RWPE2 (cell line): Measurements from ENCODE around the gene GLYATL1.

Source experiments
- ATAC-seq: fragments of 200-7000 bp; cut with Tn5 transposase; 3 replicates; pipeline ENCODE4 v1.9.1; 2021; ENCODE audit warnings: low read depth
- DNase-seq: peaks from one replicate; pipeline ENCODE4 v3.0.0-alpha.2; 2020; ENCODE audit warnings: low spot score
- H3K27ac ChIP-seq: fragments of 450-650 bp; 2 replicates; pipeline ENCODE4 v1.5.1; 2017; ENCODE audit warnings: mild to moderate bottlenecking; ENCODE audit not compliant: poor library complexity, severe bottlenecking
- H3K27me3 ChIP-seq: fragments of 250-450 bp; sonication (Bioruptor Pico); 2 replicates; pipeline ENCODE4 v1.5.1; 2021; ENCODE audit warnings: mild to moderate bottlenecking, moderate library complexity; ENCODE audit not compliant: insufficient read depth, poor library complexity, severe bottlenecking
- H3K36me3 ChIP-seq: fragments of 250-450 bp; sonication (Bioruptor Pico); 2 replicates; pipeline ENCODE4 v1.5.1; 2020; ENCODE audit warnings: low read depth, mild to moderate bottlenecking, moderate library complexity
- H3K4me1 ChIP-seq: fragments of 250-450 bp; sonication (Bioruptor Pico); 2 replicates; pipeline ENCODE4 v1.5.1; 2021; ENCODE audit warnings: mild to moderate bottlenecking, moderate library complexity; ENCODE audit not compliant: insufficient read depth, poor library complexity, severe bottlenecking
- H3K4me3 ChIP-seq: fragments of 250-450 bp; sonication (Bioruptor Pico); 2 replicates; pipeline ENCODE4 v1.5.1; 2021; ENCODE audit warnings: mild to moderate bottlenecking, moderate library complexity; ENCODE audit not compliant: severe bottlenecking
- H3K9me3 ChIP-seq: fragments of 250-450 bp; sonication (Bioruptor Pico); 2 replicates; pipeline ENCODE4 v1.5.1; 2021; ENCODE audit warnings: mild to moderate bottlenecking, moderate library complexity; ENCODE audit not compliant: severe bottlenecking
- TF ChIP-seq, protein P1 (sequence below): fragments of 450-650 bp; IDR thresholded peaks from one replicate; pipeline ENCODE4 v1.5.1; 2017; ENCODE audit warnings: mild to moderate bottlenecking, moderate library complexity; ENCODE audit not compliant: poor library complexity, severe bottlenecking

Gene GLYATL1

DNA sequence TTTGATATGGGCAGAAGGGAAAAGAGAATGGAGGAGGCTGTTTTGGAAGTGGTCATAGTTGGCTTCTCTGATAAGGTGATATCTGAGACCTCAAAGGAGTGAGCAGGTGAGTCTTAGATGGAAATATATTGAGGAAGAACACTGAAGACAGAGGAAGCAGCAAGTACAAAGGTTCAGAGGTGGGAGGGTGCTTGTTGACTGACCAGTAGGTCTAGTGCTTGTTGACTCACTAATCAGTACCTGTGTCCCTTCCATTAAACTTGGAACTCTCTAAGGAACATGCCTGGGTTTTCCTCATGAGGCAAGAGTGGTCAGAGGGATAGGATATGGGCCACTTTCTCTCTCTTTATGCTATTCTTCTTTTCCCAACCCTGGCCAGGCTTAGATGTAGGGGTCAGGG is 25.6 kb upstream of the GLYATL1 start:
- Histone ChIP-seq H3K27me3 (peaks cover 3% of the 10 kb centered on the region), H3K27ac (no peak overlapping the region), H3K36me3 (no peaks in the 10 kb centered on the region), H3K4me3 (no peak overlapping the region), H3K9me3 (no peaks in the 10 kb centered on the region), H3K4me1 (no peaks in the 10 kb centered on the region)
- no peak for DNase-seq
- TF ChIP-seq, protein P1, sequence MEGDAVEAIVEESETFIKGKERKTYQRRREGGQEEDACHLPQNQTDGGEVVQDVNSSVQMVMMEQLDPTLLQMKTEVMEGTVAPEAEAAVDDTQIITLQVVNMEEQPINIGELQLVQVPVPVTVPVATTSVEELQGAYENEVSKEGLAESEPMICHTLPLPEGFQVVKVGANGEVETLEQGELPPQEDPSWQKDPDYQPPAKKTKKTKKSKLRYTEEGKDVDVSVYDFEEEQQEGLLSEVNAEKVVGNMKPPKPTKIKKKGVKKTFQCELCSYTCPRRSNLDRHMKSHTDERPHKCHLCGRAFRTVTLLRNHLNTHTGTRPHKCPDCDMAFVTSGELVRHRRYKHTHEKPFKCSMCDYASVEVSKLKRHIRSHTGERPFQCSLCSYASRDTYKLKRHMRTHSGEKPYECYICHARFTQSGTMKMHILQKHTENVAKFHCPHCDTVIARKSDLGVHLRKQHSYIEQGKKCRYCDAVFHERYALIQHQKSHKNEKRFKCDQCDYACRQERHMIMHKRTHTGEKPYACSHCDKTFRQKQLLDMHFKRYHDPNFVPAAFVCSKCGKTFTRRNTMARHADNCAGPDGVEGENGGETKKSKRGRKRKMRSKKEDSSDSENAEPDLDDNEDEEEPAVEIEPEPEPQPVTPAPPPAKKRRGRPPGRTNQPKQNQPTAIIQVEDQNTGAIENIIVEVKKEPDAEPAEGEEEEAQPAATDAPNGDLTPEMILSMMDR, result no peak
- no peak for ATAC-seq

DNA sequence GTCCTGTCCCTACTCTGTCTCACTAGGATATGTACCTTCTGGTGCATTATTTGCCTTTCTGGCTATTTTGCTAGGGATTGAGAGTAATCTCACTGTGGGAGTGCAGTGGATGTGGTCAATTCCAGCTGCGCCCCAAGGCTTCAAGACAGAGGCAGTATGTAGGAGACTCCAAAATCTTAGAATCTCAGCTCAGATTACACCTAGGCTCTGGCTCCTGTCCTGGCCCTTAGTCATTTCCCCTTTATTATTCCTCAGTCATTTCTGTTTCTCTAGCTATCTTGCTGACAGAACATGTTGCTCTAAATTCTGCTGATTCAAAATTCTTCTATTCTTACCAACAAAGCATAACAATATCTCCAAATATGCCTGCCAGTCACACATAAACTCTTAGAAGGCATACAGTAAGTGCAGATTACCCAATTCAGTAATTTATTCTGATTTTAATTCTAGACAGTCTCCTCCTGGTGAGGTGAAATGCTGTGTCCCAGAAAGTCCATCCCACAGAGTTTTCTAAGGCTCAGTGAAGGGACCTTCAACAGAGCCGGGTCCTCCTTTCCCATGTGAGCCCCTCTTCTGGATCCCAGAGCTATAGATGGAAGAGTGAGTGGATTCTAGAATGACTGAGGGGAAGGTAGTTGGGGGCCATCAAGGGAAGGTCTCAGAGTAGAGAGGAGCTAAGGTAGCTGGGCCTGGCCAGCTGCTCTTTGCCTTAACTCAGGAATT is 24.3 kb upstream of the GLYATL1 start:
- DNase-seq (no peak), ATAC-seq (peak; percentile 46; the same call in 2 of the 3 replicates)
- H3K36me3 ChIP-seq, result no peaks in the 10 kb centered on the region
- no peak overlapping the region for H3K4me3 ChIP-seq
- no peaks in the 10 kb centered on the region for H3K27me3 ChIP-seq
- no peaks in the 10 kb centered on the region for H3K9me3 ChIP-seq
- no peak overlapping the region for H3K27ac ChIP-seq
- H3K4me1 ChIP-seq, result no peaks in the 10 kb centered on the region
- TF ChIP-seq, protein P1, result no peak

DNA sequence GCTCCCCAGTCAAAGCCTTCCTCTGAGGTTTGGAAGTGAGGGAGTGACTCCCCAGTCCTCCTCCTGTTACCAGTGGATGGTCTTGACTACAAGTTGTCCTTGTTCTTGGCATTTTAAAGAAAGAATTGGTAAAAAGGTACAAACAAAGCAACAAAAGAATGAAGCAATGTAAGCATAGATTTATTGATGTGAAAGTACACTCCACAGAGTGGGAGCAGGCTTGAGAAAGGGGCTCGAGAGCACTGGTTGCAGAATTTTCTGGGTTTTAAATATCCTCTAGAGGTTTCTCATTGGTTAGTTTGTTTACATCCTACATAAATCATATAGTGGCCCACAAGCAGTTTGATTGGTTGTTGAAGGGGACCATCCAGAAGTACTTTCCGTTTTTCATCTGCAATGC is 22.7 kb upstream of the GLYATL1 start:
- no peak for ATAC-seq
- DNase-seq, result no peak
- TF ChIP-seq, protein P1, result no peak

DNA sequence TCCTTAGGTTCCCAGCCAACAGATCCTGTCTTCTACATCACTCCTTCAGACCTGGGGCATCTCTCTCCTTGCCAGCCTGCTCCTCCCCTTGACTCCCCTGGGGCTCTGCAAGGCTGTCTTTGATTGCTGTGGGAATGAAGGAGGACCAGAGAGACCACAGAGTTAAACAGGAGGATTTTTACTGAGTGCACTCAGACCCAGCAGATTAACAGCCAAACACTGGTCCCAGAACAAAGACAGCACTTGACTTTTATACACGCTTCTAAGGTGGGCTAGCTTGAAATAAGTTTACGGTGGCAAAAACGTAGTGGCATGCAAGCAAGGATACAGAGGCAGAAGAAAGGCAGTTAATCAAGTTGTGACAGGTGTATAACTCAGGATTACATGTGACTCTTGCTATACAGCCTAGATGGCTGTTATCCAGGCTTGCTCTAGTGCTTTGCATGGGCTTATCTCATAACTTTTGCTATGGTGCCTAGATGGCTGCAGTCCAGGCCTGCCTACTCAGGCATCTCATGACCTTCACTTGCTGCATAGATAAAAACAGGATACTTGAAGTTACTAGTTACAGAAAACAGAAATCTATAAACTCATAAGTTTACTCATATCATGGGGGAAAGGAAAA is 22.0 kb upstream of the GLYATL1 start:
- Histone ChIP-seq H3K27ac (no peak overlapping the region), H3K27me3 (no peaks in the 10 kb centered on the region), H3K36me3 (no peaks in the 10 kb centered on the region), H3K9me3 (no peaks in the 10 kb centered on the region), H3K4me1 (no peaks in the 10 kb centered on the region), H3K4me3 (no peak overlapping the region)
- ATAC-seq, result no peak
- TF ChIP-seq, protein P1, result no peak
- DNase-seq, result no peak

More for the DNA sequence above, 22.7 kb upstream of the GLYATL1 start:
- Histone ChIP-seq H3K27me3 (no peaks in the 10 kb centered on the region), H3K36me3 (no peaks in the 10 kb centered on the region), H3K4me3 (no peak overlapping the region), H3K27ac (no peak overlapping the region), H3K4me1 (no peaks in the 10 kb centered on the region), H3K9me3 (no peaks in the 10 kb centered on the region)

DNA sequence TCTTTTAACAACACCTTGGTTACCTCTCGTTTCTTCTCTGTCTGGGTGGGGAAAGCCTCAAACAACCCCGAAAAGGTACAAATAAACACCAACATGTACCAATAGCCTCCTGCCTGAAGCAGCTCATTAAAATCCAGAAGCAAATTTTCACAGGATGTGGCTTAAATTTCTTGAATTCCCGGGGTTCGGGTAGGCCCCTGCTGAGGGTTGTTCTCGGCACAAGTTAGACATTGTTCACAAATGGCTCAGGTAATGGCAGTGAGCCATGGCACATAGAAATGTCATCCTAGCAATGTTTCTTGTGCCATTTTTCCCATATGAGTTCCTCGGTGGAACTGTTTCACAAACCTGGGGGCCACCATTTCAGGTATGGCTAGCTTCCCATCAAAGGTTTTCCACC is 19.7 kb upstream of the GLYATL1 start:
- no peaks in the 10 kb centered on the region for H3K36me3 ChIP-seq
- H3K27me3 ChIP-seq, result no peaks in the 10 kb centered on the region
- H3K4me1 ChIP-seq, result no peaks in the 10 kb centered on the region
- ATAC-seq, result no peak
- H3K4me3 ChIP-seq, result no peak overlapping the region
- DNase-seq, result no peak
- TF ChIP-seq, protein P1, result no peak
- no peak overlapping the region for H3K27ac ChIP-seq
- no peaks in the 10 kb centered on the region for H3K9me3 ChIP-seq
